SH-SY5Y (cell line): ENCODE measurements around the gene SHROOM2.

Experiments
- GATA2 ChIP-seq: IDR thresholded peaks from 2 replicates; pipeline ENCODE4 v1.6.1; 2011; ENCODE audit warnings: mild to moderate bottlenecking, low read depth, low read length
- GATA3 ChIP-seq: IDR thresholded peaks from 2 replicates; pipeline ENCODE4 v1.6.1; 2011; ENCODE audit warnings: low read depth, mild to moderate bottlenecking, low read length, moderate library complexity

SHROOM2 gene

DNA sequence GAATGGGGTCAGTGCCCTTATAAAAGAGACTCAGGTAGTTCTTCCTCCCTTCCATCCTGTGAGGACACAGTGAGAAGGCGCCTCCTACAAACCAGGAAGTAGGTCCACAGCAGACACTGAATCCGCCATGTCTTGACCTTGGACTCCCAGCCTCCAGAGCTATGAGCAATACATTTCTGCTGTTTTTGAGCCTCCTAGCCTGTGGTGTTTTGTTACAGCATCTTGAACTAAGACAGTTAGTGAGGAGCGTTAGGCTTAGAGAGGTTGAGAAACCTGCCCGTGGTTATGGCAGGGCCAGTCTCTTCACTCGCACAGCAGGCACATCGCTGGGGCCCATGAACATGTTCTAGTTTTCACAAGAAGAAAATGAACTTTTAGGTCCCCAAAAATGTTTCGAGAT lies 19.7 kb downstream of the SHROOM2 start:
- TF ChIP-seq GATA2 (no peak), GATA3 (no peak)

DNA sequence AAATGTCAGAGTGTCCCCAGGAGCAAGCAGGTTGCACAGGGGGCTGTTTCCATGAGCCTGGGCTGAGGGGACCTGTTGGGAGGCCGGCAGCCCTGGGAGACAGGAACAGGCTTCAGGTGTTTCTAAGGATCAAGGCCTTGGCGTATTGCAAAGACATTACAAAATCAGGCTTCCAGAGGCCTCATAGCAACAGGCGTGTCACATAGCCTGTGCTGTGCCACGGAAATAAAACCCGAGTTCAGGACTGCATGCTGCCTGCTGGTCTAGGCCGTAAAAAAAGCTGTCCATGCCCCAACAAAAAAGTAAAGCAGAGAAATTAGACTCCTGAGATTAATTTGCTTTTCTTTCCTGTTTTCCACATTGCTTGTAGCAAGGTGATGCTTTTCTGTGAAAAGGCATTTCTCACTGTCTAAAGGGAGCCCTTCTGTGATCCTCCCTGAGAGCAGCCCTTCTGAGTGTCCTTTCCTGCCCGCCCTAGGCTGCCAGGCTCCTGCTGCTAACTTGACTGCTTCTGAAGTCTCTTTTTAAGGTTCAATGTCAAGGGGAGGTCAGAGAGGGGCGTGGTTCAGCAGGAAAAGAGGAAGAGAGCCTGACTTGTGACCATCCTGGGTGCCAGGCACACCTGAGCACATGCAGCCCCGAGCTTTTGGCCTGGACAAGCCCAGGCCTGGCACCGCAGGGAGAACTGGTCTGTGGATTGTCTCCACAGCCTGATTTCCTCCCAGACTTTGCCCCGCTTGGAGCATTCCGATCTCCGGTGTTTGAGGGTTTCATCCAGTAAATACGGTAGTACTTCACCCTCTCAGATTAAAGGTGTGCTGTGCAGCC lies 21.3 kb downstream of the SHROOM2 start:
- TF ChIP-seq GATA3 (no peak), GATA2 (no peak)

GRCh38 chrX:9816084-9816700 lies 30.0 kb downstream of the SHROOM2 start:
- TF ChIP-seq GATA2: no peak
- TF ChIP-seq GATA3: no peak

GRCh38 chrX:9821572-9821971 lies 35.3 kb downstream of the SHROOM2 start:
- TF ChIP-seq GATA2 (no peak), GATA3 (no peak)

DNA sequence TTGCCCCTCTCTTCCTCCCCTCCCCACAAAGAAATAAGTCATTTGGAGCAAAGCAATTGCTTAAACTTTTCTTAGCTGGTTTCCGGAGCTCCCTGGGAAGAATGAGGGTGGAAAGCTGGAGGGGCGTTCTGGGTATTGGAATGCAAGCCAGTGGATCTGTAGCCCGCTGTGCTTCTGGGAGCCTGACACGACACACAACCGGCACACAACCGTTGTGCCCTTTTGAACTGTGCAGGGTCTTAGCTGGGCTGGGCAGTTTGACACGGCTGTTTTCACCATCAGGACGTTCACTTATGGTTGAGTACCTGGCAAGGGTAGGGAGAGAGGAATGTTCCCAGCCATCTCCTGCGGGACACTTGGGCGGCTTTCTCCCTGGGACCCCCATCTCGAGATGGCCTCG lies 38.3 kb downstream of the SHROOM2 start:
- no peak for TF ChIP-seq GATA3
- no peak for TF ChIP-seq GATA2

GRCh38 chrX:9825129-9825790 lies 39.0 kb downstream of the SHROOM2 start:
- TF ChIP-seq GATA3 (no peak), GATA2 (no peak)

- TF ChIP-seq GATA2 (no peak), GATA3 (no peak)
These were observed 39.7 kb downstream of the SHROOM2 start for GRCh38 chrX:9825966-9826365.

DNA sequence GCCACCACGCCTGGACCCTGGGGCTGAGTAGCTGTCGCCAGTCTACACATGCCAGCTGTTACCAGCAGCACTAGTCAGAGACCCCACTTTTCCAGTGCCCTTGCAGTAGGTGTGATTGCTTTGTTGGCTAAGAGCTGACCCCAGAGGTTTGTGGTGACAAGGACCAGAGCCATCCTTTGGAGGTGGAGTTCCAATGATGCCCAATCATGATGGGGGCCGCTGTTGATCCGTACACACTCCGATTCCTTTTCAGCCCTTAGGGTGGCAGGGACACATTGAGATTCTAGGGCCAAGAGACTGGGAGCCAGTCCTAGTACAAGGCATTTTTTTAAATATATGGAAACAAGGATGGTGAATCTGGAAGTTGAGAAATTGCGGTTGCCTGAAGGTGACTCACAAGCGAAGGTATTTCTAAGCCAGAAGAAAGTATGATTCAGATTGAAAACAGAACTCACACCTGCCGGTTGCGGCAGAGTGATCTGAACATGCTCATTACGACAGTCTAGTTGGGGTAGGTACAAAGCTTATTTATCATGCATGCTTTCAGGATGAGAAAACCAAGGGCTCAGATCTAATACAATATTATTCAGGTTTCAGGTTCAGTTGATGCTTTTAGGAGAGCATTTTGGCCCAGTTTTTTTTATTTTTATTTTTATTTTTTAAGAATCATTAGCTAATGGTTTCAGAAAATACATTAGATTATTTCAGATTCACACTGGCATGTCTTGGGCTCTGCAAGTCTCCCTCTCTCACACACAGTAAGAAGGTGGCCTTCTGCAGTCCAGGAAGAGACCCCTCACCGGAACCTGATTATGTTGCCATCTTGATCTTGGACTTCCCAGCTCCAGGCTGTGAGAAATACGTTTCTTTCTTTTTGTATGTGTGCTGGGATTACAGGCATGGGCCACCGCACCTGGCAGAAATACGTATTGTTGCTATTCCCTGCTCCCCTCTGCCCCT lies 43.4 kb downstream of the SHROOM2 start:
- TF ChIP-seq GATA2: no peak
- no peak for TF ChIP-seq GATA3

DNA sequence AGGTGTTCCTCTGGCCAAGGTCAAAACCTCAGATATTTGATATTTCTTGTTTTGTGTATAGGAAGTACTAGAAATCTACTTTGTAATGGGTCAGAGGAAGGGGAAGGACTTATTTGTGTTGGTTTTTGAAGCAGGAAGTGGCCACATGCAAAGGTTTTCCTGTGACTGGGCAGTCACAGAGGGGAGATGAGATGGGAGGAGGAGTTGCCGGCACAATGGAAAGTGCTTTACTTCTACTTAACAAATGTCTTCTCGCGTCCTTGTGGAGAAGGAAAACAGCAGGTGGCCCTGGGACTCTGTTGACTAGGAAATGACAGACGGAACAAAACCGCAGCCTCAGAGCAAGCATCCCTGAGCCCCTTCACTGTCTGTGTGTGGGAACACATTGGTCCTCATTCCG lies 46.6 kb downstream of the SHROOM2 start:
- TF ChIP-seq GATA2 (no peak), GATA3 (no peak)

DNA sequence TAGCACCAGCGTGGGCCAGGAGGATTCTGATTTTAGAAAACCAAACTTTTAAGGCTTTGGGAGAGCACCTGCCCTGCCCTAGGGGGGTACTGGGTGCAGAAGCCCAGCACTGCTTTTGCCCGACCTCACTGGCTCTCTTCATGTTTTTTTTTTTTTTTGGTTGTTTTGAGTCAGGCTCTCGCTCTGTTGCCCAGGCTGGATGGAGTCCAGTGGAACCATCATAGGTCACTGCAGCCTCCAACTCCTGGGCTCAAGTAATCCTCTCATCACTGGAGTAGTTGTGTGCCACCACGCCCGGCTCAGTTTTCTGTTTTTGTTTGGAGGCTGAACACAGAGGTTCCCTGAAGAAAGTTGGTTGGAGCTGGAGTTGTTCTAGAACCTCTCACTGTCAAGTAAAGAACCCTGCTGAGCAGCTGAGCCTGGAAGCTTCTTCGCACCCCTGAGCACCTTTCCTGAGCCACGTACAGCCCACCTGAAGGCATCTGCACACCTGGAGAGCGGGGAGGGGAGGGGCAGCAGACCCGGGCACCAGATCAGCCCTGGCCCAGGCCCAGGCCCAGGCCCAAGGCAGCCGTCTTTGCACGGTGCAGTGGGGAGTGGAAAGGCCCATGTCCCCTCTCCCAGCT lies 49.5 kb downstream of the SHROOM2 start:
- TF ChIP-seq GATA2: no peak

GRCh38 chrX:9842541-9842940 lies 56.3 kb downstream of the SHROOM2 start:
- no peak for TF ChIP-seq GATA2
- TF ChIP-seq GATA3: no peak

- TF ChIP-seq GATA2 (no peak), GATA3 (no peak)
These were observed 58.8 kb downstream of the SHROOM2 start for GRCh38 chrX:9844936-9845577.

GRCh38 chrX:9845578-9845952 lies 59.3 kb downstream of the SHROOM2 start:
- TF ChIP-seq GATA3 (no peak), GATA2 (no peak)

DNA sequence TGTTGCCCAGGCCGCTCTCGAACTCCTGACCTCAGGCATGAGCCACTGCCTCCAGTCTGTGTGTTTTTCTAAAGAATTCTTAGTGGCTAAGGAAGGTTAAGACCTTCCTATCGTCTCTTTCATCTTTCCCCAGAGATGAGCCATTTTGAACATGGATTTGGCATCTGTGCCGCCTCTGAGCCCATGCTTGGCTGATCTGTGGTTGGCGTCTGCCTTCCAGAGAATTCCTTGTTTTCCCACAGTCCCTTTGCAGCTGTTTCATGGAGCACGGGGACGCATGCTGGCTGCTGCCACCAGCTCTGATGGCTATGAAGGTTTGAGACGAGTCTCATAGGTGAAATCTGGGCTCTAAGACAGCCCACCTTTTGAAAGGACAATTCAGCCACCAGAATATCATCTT lies 60.4 kb downstream of the SHROOM2 start:
- TF ChIP-seq GATA2: no peak
- TF ChIP-seq GATA3: no peak
